NCI-H2081 treated with DMSO at 0.1 percent for 48 hours (cell line): ENCODE results near the gene MIGA2.
"Not testable (repeated sequence)": the region's sequence is repeated elsewhere in the genome, so short reads cannot be mapped to it uniquely, and the experiment has no call there.

Experiments
- DNase-seq: peaks from one replicate; lab custom pipeline; 2025; lab: John Stamatoyannopoulos, UW

MIGA2 gene

GRCh38 chr9:129036241-129036922, at the start of gene MIGA2:
Gene MIGA2, plus strand, starts transcription at chr9:129036626. Its CDS starts 3,969 bp downstream, at chr9:129040595.
- peak; percentile 95 for DNase-seq

- no peak for DNase-seq
These were observed 49.8 kb upstream of the MIGA2 start for GRCh38 chr9:128986671-128987070.

GRCh38 chr9:128987805-128988204, 48.6 kb upstream of the MIGA2 start:
- DNase-seq: no peak

GRCh38 chr9:128992995-128993394, 43.4 kb upstream of the MIGA2 start:
- no peak for DNase-seq

- DNase-seq: no peak
These were observed 40.6 kb upstream of the MIGA2 start for GRCh38 chr9:128995791-128996190.

GRCh38 chr9:128998462-128998861, 38.0 kb upstream of the MIGA2 start:
- no peak for DNase-seq

- DNase-seq: no peak
These were observed 36.7 kb upstream of the MIGA2 start for GRCh38 chr9:128999581-129000206.

GRCh38 chr9:129001504-129002325, 34.7 kb upstream of the MIGA2 start:
- DNase-seq: no peak

GRCh38 chr9:129002992-129003391, 33.4 kb upstream of the MIGA2 start:
- no peak for DNase-seq

GRCh38 chr9:129004173-129004572, 32.3 kb upstream of the MIGA2 start:
- not testable (repeated sequence) for DNase-seq

- no peak for DNase-seq
These were observed 31.0 kb upstream of the MIGA2 start for GRCh38 chr9:129005336-129005997.

- no peak for DNase-seq
These were observed 29.9 kb upstream of the MIGA2 start for GRCh38 chr9:129006328-129007034.

GRCh38 chr9:129007035-129007765, 29.2 kb upstream of the MIGA2 start:
- no peak for DNase-seq

GRCh38 chr9:129007766-129008468, 28.5 kb upstream of the MIGA2 start:
- DNase-seq: no peak

- no peak for DNase-seq
These were observed 27.9 kb upstream of the MIGA2 start for GRCh38 chr9:129008469-129008965.

GRCh38 chr9:129008986-129009583, 27.3 kb upstream of the MIGA2 start:
- DNase-seq: no peak

GRCh38 chr9:129009584-129010141, 26.8 kb upstream of the MIGA2 start:
- DNase-seq: no peak

- DNase-seq: no peak
These were observed 26.0 kb upstream of the MIGA2 start for GRCh38 chr9:129010267-129010975.

- no peak for DNase-seq
These were observed 25.3 kb upstream of the MIGA2 start for GRCh38 chr9:129011170-129011569.
